ENCODE results near the gene CLCN5. TPM values are rescaled to one million over a fixed set of nuclear protein-coding genes. Genes with fewer than 3 reads are reported as not detected.

The CLCN5 gene
- polyA plus RNA-seq, 3 donors = 70.6 to 111 (median 85.9) TPM

DNA sequence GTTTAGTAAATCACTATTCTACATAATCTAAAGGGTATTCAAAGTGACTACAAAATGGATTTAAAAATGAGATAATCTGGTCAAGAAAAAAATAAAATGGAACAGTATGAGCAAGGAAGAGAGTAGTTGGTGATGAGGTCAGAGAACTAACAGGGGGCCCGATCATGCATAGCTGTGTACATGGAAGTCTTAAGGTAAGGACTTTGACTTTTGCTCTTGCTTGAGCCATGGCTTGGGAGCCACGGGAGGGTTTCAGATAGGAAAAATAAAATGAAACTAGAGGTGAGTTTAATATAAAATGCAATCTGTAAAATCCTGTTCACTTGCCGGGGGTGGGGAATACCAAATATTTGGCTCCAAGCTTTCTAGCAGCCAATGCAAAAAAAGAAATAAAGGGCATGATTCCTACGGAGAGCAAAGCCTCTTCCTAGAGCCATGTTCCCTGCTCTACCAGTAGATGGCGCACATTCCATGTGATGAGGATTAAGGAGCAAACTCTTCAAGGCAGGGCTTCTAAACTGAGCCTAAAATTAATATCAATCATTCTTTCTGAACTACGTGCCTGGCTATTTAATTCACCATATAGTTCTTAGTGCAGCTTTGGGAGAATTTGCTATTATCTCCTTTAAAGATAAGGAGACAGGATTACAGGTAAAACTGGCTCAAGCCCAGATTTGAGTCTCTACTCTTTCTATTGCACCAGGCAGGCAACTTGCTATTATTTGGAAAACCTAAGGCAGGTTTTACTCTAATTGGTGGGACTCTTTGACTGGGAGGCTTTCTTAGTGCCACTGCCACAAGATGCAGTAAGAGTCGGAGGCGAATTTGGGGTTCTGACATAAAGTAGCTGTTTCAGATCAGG lies 6.8 kb upstream of the CLCN5 start:
- peak in 3 of 11 donors; percentile 26 to 54 (median 34) for DNase-seq (ENCODE audit: extremely low read depth in 1 of 11, low read depth in 9 of 11, low spot score in 4 of 11)

DNA sequence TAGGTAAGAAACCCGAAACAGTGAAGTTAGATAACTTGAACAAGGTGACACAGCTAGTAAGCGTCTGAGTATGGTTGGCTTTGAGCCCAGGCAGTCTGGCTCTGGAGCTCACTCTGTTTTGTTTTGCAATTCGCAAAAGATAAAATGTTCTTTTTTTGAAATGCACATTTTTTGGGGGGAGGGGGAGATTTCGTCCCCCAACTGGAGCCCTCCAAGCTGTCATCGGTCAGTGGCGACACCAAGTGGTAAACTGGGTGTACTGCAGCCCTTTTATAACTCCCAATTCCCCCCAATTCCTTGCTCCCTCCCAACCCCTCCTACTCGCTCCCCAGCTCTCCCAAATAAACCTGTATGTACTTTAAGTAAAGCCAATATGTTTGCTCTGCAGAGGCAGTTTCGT lies 2.8 kb upstream of the CLCN5 start:
- DNase-seq (ENCODE audit: extremely low read depth in 1 of 11, low read depth in 9 of 11, low spot score in 4 of 11) = no peak

GRCh38 chrX:49921109-49921508 lies 1.3 kb upstream of the CLCN5 start:
- DNase-seq (ENCODE audit: extremely low read depth in 1 of 11, low read depth in 9 of 11, low spot score in 4 of 11) = no peak

- no peak for DNase-seq (ENCODE audit: extremely low read depth in 1 of 11, low read depth in 9 of 11, low spot score in 4 of 11)
These were observed 2.8 kb downstream of the CLCN5 start for GRCh38 chrX:49925176-49925575.

GRCh38 chrX:49930039-49930438 lies 7.6 kb downstream of the CLCN5 start:
- DNase-seq (ENCODE audit: extremely low read depth in 1 of 11, low read depth in 9 of 11, low spot score in 4 of 11) = no peak

DNA sequence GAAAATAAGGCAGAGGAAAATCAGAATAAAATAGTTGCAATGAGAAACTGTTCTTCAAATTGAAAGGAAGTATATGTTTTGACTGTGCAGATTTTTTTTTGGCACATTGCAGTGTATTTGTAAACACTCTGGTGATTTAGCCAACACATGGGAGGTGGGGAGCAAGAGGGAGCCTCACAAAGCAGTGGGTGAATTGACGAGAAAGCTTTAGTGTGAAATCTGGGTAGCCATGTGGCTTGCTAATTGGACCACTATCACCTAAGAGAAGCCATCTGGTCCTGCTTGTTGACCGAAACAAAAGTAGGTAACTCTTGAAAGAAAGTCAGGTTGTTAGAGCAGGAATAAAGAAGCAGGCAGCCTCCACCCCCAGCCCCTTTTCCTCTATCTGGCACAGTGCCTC lies 10.4 kb downstream of the CLCN5 start:
- no peak for DNase-seq (ENCODE audit: extremely low read depth in 1 of 11, low read depth in 9 of 11, low spot score in 4 of 11)

DNA sequence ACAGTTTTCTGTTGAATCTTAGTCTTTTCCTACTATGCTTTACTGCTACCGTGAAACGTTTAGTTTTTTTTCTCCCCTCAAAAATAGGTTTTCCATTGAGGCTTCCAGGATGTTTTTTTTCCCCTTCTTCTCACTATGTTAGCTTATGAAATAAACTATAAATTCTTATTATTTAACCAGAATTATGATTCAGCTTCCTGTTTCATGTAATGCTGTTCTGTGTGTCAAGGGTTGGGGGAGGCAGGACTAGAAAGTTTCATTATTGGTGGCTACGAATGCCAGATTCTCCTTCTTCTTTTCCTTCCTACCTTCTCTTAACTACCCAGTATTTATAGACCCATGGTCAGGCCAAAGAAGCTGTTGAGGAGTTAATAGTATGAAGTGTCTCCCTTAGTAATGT lies 11.8 kb downstream of the CLCN5 start:
- DNase-seq (ENCODE audit: extremely low read depth in 1 of 11, low read depth in 9 of 11, low spot score in 4 of 11) = no peak

DNA sequence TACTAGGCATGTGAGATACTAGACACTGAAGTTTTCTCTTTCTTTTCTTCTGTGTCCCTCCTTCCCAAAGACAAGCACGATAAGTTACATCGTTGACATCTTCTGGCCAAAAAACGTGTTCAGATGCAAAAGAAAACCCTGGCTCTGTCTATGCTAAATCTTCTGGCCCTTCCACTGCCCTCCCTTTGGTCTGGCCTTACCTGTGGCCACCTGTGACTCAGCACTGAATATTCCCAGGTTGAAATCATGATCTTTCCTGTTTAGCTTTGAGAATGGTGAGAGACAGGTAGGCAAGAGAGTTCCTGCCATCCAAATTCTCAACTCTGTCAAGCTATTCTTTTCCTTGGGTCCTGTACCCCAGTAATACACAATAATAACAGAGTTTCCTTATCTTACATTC lies 12.3 kb downstream of the CLCN5 start:
- DNase-seq (ENCODE audit: extremely low read depth in 1 of 11, low read depth in 9 of 11, low spot score in 4 of 11) = no peak

DNA sequence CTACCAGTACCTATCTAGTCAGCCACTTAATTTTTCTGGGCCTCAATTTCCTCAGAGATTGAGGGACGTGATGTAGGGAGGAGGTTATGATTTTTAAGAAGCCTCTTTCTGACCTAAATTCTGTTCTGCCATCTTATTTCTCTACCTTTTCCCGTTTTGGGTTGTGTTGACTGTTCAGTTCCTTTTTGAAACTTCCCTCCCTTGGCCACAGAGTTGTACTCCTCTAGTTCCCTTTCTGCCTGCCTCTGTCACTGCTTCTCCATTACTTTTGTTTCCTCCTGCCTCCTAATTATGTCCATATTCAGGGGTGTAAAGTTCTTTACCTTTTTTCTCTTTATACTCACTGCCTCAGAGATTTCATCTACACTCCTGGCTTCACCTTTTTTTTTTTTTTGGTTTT lies 25.4 kb downstream of the CLCN5 start:
- DNase-seq (ENCODE audit: extremely low read depth in 1 of 11, low read depth in 9 of 11, low spot score in 4 of 11) = no peak

- no peak for DNase-seq (ENCODE audit: extremely low read depth in 1 of 11, low read depth in 9 of 11, low spot score in 4 of 11)
These were observed 27.6 kb downstream of the CLCN5 start for GRCh38 chrX:49949961-49950360.

DNA sequence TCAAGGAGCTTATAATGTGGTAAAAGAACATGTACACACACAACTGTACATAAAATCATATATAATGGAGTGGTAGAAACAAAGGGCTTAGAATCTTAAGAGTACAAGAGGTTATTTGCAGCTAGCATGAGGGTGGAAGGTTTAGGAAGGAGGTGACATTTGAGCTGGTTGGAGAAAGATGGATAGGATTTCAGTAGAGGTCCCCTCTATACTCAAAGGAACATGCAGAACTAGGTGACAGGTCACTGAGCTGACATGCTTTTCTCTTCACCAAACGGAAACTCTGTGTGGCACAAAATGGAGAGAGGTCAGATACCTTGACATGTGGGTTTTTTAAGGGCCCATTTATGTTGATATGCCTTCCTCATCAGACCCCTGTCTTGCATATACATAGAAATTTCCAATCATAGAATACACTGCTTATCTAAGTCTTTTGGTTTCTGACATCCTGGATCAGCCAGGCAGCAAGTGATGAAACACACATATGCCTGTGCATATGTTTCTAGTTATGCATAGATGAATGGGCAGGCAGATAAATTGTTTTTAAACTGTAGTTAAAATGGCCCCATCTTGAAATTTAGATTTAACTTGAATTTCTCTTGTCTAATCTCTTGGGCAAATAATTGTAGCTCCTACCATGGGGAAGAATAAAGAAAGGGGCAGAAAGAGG lies 29.3 kb downstream of the CLCN5 start:
- no peak for DNase-seq (ENCODE audit: extremely low read depth in 1 of 11, low read depth in 9 of 11, low spot score in 4 of 11)

DNA sequence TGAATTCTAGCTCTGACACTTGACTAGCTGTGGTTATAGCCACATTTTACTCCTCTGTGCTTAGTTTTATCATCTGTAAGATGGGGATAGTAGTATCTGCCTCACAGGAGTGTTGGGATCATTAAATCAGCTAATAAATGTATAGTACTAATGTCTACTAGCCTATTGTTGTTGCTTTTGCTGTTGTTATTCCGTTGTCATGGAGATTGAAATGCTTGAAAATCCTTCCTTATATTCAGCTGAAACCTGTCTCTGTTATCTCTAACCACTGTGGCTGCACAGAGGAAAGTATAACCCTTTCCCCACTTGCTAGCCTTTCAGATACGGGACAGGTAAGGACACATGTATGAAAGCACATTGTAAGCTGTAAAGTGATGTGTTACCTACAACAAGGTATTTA lies 33.9 kb downstream of the CLCN5 start:
- DNase-seq (ENCODE audit: extremely low read depth in 1 of 11, low read depth in 9 of 11, low spot score in 4 of 11) = no peak

DNA sequence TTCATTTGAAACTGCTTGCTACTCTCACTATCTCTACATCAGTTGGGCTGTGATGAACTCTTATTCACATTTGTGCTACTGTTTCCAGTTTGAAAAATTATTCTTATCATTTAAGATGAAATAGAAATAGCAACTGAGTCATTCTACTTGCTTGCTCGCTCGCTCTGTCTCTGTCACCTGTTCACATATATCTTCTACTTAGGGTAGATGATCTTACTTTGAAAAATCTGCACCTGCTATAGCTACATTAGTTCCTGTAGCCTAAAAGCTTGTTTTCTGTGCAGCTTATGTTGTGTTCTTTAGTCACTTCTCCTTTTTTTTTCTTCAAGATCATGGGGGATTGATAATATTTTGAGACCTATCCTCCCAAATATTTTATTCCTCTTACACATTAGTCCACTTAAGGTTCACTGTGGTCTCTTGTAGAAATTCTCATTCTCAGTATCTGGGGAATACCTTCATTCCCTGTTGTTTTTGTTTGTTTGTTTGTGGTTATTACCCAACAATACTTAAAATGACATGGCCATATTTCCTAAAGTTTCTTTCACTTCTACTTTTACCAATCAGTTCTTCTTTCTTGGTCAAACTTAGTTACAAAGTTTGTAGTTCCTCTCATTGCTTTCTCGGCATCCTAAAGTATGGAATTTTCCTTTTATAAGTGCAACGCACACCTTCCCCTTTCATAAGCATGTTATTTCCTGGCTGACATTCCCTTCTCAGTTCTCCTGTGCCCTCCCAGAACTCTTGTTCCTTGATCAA lies 36.5 kb downstream of the CLCN5 start:
- no peak for DNase-seq (ENCODE audit: extremely low read depth in 1 of 11, low read depth in 9 of 11, low spot score in 4 of 11)

GRCh38 chrX:49959602-49960001 lies 37.2 kb downstream of the CLCN5 start:
- no peak for DNase-seq (ENCODE audit: extremely low read depth in 1 of 11, low read depth in 9 of 11, low spot score in 4 of 11)

DNA sequence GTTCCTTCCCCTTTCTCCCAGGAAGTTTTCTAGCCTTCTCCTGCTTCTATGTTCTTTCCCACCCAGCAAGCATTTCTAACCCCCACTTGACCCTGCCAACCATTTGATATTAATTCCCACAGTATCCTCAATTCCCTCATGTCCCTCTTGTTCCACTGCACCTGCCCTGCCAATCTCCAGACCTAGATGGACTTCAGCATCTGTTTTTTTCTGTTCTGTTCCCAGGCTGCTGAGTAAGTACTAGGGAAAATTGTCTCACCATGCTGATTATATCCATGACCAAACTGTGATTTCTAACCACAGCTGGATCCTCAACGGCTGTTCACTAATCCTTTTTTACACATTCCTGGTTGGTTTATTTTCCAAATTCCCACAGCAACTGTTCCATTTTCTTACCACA lies 37.7 kb downstream of the CLCN5 start:
- DNase-seq (ENCODE audit: extremely low read depth in 1 of 11, low read depth in 9 of 11, low spot score in 4 of 11) = no peak

- DNase-seq (ENCODE audit: extremely low read depth in 1 of 11, low read depth in 9 of 11, low spot score in 4 of 11) = no peak
These were observed 48.3 kb downstream of the CLCN5 start for GRCh38 chrX:49970674-49971073.

- no peak for DNase-seq (ENCODE audit: extremely low read depth in 1 of 11, low read depth in 9 of 11, low spot score in 4 of 11)
These were observed 50.0 kb downstream of the CLCN5 start for GRCh38 chrX:49972328-49972860.

- DNase-seq (ENCODE audit: extremely low read depth in 1 of 11, low read depth in 9 of 11, low spot score in 4 of 11) = no peak
These were observed 54.3 kb downstream of the CLCN5 start for GRCh38 chrX:49976682-49977197.

DNA sequence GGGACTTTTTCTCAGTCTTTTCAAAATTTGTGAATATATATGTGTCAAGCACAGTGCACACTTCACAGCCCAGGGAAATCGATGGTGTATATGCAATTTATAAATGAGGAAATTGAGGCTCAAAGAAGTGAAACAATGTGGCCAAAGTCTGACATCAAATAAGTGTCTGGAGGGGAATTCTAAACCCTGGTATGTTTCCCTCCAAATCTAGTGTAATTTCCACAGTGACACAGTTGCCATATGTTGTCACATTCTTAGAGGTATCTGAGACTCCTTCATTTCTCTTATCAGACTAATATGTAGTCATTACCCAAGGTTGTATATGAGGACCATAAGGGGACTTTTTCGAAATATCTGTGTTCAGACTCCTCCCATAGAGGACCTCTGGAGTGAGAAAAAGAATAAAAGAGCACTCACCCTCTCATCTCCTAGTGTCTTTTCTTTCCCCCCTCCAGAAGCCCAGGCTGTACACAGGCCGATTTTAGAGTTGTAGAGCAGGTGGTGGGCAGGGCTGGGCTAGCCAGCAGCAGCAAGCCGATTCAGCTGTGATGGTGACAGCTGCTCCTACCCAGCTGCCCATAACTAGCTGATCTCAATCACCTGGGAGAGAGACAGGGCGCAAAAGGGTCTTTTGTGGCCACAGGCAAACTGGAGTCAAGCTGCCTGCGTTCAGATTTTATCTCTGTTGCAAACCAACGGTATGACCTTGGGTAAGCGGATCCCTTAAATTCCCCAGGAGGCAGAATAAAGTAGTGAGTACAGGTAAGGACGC lies 55.1 kb downstream of the CLCN5 start:
- no peak for DNase-seq (ENCODE audit: extremely low read depth in 1 of 11, low read depth in 9 of 11, low spot score in 4 of 11)

All from renal cortex interstitium (tissue), 11 donors.